KMS-11 (cell line): ENCODE measurements around the gene RNF144A.

Source experiments
- H2AFZ ChIP-seq: fragments of 200-600 bp; sonication (generic); 2 replicates; pipeline ENCODE4 v1.6.1; 2016; ENCODE audit warnings: antibody characterized with exemption, mixed run types, low read depth
- H3K27ac ChIP-seq: fragments of 200-600 bp; sonication (generic); 2 replicates; pipeline ENCODE4 v1.6.1; 2016; ENCODE audit warnings: mild to moderate bottlenecking, mixed run types
- H3K27me3 ChIP-seq: fragments of 200-600 bp; sonication (generic); 2 replicates; pipeline ENCODE4 v1.6.1; 2017; ENCODE audit warnings: mild to moderate bottlenecking, low read depth, mixed run types, moderate library complexity; ENCODE audit not compliant: insufficient read depth
- H3K36me3 ChIP-seq: fragments of 200-600 bp; sonication (generic); 2 replicates; pipeline ENCODE4 v1.6.1; 2017; ENCODE audit warnings: mild to moderate bottlenecking, mixed run types; ENCODE audit not compliant: insufficient read depth
- H3K4me1 ChIP-seq: fragments of 200-600 bp; sonication (generic); 2 replicates; pipeline ENCODE4 v1.6.1; 2016; ENCODE audit warnings: mild to moderate bottlenecking, low read depth, mixed run types; ENCODE audit not compliant: poor library complexity, severe bottlenecking
- H3K4me2 ChIP-seq: fragments of 200-600 bp; sonication (generic); 2 replicates; pipeline ENCODE4 v1.7.0; 2016; ENCODE audit warnings: mild to moderate bottlenecking, mixed run types
- H3K4me3 ChIP-seq: fragments of 200-600 bp; sonication (generic); IDR thresholded peaks from 2 replicates; pipeline ENCODE4 v1.6.1; 2017; ENCODE audit warnings: low read depth, low read length, mixed read lengths; ENCODE audit not compliant: insufficient read depth
- H3K79me2 ChIP-seq: fragments of 200-600 bp; sonication (generic); 2 replicates; pipeline ENCODE4 v1.6.1; 2016; ENCODE audit warnings: low read depth, mixed run types; ENCODE audit not compliant: insufficient read depth
- H3K9ac ChIP-seq: fragments of 200-600 bp; sonication (generic); 2 replicates; pipeline ENCODE4 v1.6.1; 2016; ENCODE audit warnings: mild to moderate bottlenecking, mixed run types
- H4K20me1 ChIP-seq: fragments of 200-600 bp; sonication (generic); 2 replicates; pipeline ENCODE4 v1.6.1; 2016; ENCODE audit warnings: mild to moderate bottlenecking, mixed run types; ENCODE audit not compliant: insufficient read depth
- CTCF ChIP-seq: fragments of 200-600 bp; sonication (generic); conservative IDR thresholded peaks from 2 replicates; pipeline ENCODE4 v1.6.1; 2017; ENCODE audit warnings: low read depth, mild to moderate bottlenecking, antibody characterized with exemption, low read length, moderate library complexity, mixed read lengths

Gene RNF144A

GRCh38 chr2:6927186-6927585 lies 10.0 kb downstream of the RNF144A start:
- no peaks in the 10 kb centered on the region for H4K20me1 ChIP-seq
- H3K4me3 ChIP-seq = no peak overlapping the region
- no peak overlapping the region for H3K27ac ChIP-seq
- H3K36me3 ChIP-seq = no peaks in the 10 kb centered on the region
- no peak overlapping the region for H2AFZ ChIP-seq
- H3K9ac ChIP-seq = no peak overlapping the region
- no peak for TF ChIP-seq CTCF
- no peaks in the 10 kb centered on the region for H3K79me2 ChIP-seq
- H3K4me2 ChIP-seq = no peak overlapping the region
- peaks cover 13% of the 10 kb centered on the region for H3K4me1 ChIP-seq
- H3K27me3 ChIP-seq = no peaks in the 10 kb centered on the region

- H3K79me2 ChIP-seq = no peaks in the 10 kb centered on the region
- H3K4me1 ChIP-seq = peaks cover 13% of the 10 kb centered on the region
- H2AFZ ChIP-seq = no peak overlapping the region
- H3K36me3 ChIP-seq = no peaks in the 10 kb centered on the region
- no peak overlapping the region for H3K9ac ChIP-seq
- H4K20me1 ChIP-seq = no peaks in the 10 kb centered on the region
- no peak overlapping the region for H3K4me3 ChIP-seq
- H3K27me3 ChIP-seq = no peaks in the 10 kb centered on the region
- no peak overlapping the region for H3K27ac ChIP-seq
- H3K4me2 ChIP-seq = no peak overlapping the region
- TF ChIP-seq CTCF = no peak
Measured at GRCh38 chr2:6927753-6928152, 10.5 kb downstream of the RNF144A start.

GRCh38 chr2:6928452-6928851 lies 11.2 kb downstream of the RNF144A start:
- Histone ChIP-seq H3K4me3 (no peak overlapping the region), H4K20me1 (no peaks in the 10 kb centered on the region), H3K27ac (no peak overlapping the region), H3K27me3 (no peaks in the 10 kb centered on the region), H3K79me2 (no peaks in the 10 kb centered on the region), H3K9ac (no peak overlapping the region), H2AFZ (no peak overlapping the region), H3K4me1 (peaks cover 13% of the 10 kb centered on the region), H3K4me2 (no peak overlapping the region), H3K36me3 (no peaks in the 10 kb centered on the region)
- no peak for TF ChIP-seq CTCF

- no peak overlapping the region for H2AFZ ChIP-seq
- no peaks in the 10 kb centered on the region for H3K79me2 ChIP-seq
- peaks cover 13% of the 10 kb centered on the region for H3K4me1 ChIP-seq
- no peaks in the 10 kb centered on the region for H3K36me3 ChIP-seq
- no peak for TF ChIP-seq CTCF
- no peak overlapping the region for H3K4me3 ChIP-seq
- no peaks in the 10 kb centered on the region for H3K27me3 ChIP-seq
- peak overlapping the region; percentile 37; the same call in 1 of the 2 replicates for H3K4me2 ChIP-seq
- no peaks in the 10 kb centered on the region for H4K20me1 ChIP-seq
- no peak overlapping the region for H3K9ac ChIP-seq
- H3K27ac ChIP-seq = no peak overlapping the region
Measured at GRCh38 chr2:6929196-6929819, 12.1 kb downstream of the RNF144A start.
